SK-N-SH treated with all-trans-retinoic acid at 6 μM for 48 hours (cell line): ENCODE measurements around the gene CEP57L1.
"Not testable (repeated sequence)": the region's sequence is repeated elsewhere in the genome, so short reads cannot be mapped to it uniquely, and the experiment has no call there.

ENCODE experiments used
- ATAC-seq: fragments of 200-7000 bp; cut with Tn5 transposase; 3 replicates; pipeline ENCODE4 v1.9.1; 2020; ENCODE audit warnings: mild to moderate bottlenecking, moderate library complexity
- ARNTL ChIP-seq: fragments of 450-650 bp; formaldehyde crosslinking; IDR thresholded peaks from 2 replicates; pipeline ENCODE4 v1.5.0; 2020; ENCODE audit warnings: low read depth, mild to moderate bottlenecking, moderate library complexity, borderline replicate concordance
- BACH2 ChIP-seq: fragments of 250-450 bp; sonication (Bioruptor Pico); IDR thresholded peaks from 2 replicates; pipeline ENCODE4 v1.9.0; 2021; ENCODE audit warnings: mild to moderate bottlenecking, borderline replicate concordance
- PPARA ChIP-seq: fragments of 250-450 bp; sonication (Bioruptor Pico); IDR thresholded peaks from 2 replicates; pipeline ENCODE4 v1.5.0; 2020; ENCODE audit warnings: mild to moderate bottlenecking, borderline replicate concordance
- SNAI2 ChIP-seq: fragments of 250-450 bp; sonication (Bioruptor Pico); IDR thresholded peaks from 2 replicates; pipeline ENCODE4 v1.5.0; 2020; ENCODE audit warnings: mild to moderate bottlenecking, moderate library complexity
- TCF4 ChIP-seq: fragments of 250-450 bp; sonication (Bioruptor Pico); IDR thresholded peaks from 2 replicates; pipeline ENCODE4 v1.8.0; 2021; ENCODE audit warnings: mild to moderate bottlenecking, moderate library complexity, borderline replicate concordance
- TOX ChIP-seq: fragments of 250-450 bp; sonication (Bioruptor Pico); IDR thresholded peaks from 2 replicates; pipeline ENCODE4 v1.8.0; 2021; ENCODE audit warnings: mild to moderate bottlenecking, moderate library complexity, borderline replicate concordance
- ZC3H10 ChIP-seq: fragments of 250-450 bp; sonication (Bioruptor Pico); IDR thresholded peaks from 2 replicates; pipeline ENCODE4 v1.5.1; 2021; ENCODE audit warnings: mild to moderate bottlenecking, moderate library complexity
- ZFP3 ChIP-seq: fragments of 250-450 bp; sonication (Bioruptor Pico); IDR thresholded peaks from 2 replicates; pipeline ENCODE4 v1.5.0; 2020; ENCODE audit warnings: mild to moderate bottlenecking, moderate library complexity
- ZFP30 ChIP-seq: fragments of 450-650 bp; formaldehyde crosslinking; IDR thresholded peaks from 2 replicates; pipeline ENCODE4 v1.5.0; 2022; ENCODE audit warnings: mild to moderate bottlenecking, moderate library complexity
- ZNF565 ChIP-seq: fragments of 450-650 bp; formaldehyde crosslinking; conservative IDR thresholded peaks from 2 replicates; pipeline ENCODE4 v1.5.0; 2020; ENCODE audit warnings: low read depth, mild to moderate bottlenecking, moderate library complexity
- ZNF70 ChIP-seq: fragments of 450-650 bp; formaldehyde crosslinking; IDR thresholded peaks from 2 replicates; pipeline ENCODE4 v1.5.0; 2020; ENCODE audit warnings: mild to moderate bottlenecking, moderate library complexity
- ZNF8 ChIP-seq: fragments of 450-650 bp; formaldehyde crosslinking; IDR thresholded peaks from 2 replicates; pipeline ENCODE4 v1.5.0; 2020; ENCODE audit warnings: mild to moderate bottlenecking, moderate library complexity
- TF ChIP-seq, protein P1 (sequence below): fragments of 250-450 bp; sonication (Bioruptor Pico); IDR thresholded peaks from 2 replicates; pipeline ENCODE4 v1.5.1; 2020; ENCODE audit warnings: low read depth, mild to moderate bottlenecking, moderate library complexity
- TF ChIP-seq, protein P2 (sequence below): fragments of 250-450 bp; sonication (Bioruptor Pico); IDR thresholded peaks from 2 replicates; pipeline ENCODE4 v1.8.0; 2020; ENCODE audit warnings: mild to moderate bottlenecking, moderate library complexity, borderline replicate concordance
- TF ChIP-seq, protein P3 (sequence below): fragments of 250-450 bp; sonication (Bioruptor Pico); IDR thresholded peaks from 2 replicates; pipeline ENCODE4 v1.5.1; 2021; ENCODE audit warnings: mild to moderate bottlenecking, moderate library complexity
- TF ChIP-seq, protein P4 (sequence below): fragments of 250-450 bp; sonication (Bioruptor Pico); IDR thresholded peaks from 2 replicates; pipeline ENCODE4 v1.8.0; 2021; ENCODE audit warnings: low read depth, mild to moderate bottlenecking, moderate library complexity, borderline replicate concordance
- TF ChIP-seq, protein P5 (sequence below): fragments of 250-450 bp; sonication (Bioruptor Pico); IDR thresholded peaks from 2 replicates; pipeline ENCODE4 v1.5.0; 2020; ENCODE audit warnings: mild to moderate bottlenecking, moderate library complexity

The CEP57L1 gene

DNA sequence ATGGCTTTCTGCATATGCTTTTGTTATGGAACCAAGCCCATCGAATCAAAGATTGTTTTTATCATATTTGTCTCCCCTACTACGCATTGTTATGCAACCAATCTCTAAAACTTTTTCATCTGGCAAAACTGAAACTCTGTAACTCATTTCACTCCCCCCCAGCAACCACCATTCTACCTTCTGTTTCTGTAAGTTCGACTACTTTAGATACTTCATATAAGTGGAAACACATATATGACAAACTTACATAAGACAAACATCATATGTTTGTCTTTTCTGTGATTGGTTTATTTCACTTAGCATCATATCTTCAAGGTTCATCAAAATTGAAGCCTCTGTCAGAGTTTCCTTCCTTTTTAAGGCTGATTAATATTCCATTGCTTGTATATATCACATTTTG is 34.8 kb downstream of the CEP57L1 start:
- no peak for TF ChIP-seq ZFP30 (CRISPR knock-in tag)
- TF ChIP-seq TCF4 (CRISPR knock-in tag), result no peak
- TF ChIP-seq BACH2 (CRISPR knock-in tag), result no peak
- TF ChIP-seq, protein P1, sequence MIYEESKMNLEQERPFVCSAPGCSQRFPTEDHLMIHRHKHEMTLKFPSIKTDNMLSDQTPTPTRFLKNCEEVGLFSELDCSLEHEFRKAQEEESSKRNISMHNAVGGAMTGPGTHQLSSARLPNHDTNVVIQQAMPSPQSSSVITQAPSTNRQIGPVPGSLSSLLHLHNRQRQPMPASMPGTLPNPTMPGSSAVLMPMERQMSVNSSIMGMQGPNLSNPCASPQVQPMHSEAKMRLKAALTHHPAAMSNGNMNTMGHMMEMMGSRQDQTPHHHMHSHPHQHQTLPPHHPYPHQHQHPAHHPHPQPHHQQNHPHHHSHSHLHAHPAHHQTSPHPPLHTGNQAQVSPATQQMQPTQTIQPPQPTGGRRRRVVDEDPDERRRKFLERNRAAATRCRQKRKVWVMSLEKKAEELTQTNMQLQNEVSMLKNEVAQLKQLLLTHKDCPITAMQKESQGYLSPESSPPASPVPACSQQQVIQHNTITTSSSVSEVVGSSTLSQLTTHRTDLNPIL (CRISPR knock-in tag), result no peak
- TF ChIP-seq ARNTL (CRISPR knock-in tag), result no peak
- TF ChIP-seq, protein P2, sequence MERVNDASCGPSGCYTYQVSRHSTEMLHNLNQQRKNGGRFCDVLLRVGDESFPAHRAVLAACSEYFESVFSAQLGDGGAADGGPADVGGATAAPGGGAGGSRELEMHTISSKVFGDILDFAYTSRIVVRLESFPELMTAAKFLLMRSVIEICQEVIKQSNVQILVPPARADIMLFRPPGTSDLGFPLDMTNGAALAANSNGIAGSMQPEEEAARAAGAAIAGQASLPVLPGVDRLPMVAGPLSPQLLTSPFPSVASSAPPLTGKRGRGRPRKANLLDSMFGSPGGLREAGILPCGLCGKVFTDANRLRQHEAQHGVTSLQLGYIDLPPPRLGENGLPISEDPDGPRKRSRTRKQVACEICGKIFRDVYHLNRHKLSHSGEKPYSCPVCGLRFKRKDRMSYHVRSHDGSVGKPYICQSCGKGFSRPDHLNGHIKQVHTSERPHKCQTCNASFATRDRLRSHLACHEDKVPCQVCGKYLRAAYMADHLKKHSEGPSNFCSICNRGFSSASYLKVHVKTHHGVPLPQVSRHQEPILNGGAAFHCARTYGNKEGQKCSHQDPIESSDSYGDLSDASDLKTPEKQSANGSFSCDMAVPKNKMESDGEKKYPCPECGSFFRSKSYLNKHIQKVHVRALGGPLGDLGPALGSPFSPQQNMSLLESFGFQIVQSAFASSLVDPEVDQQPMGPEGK (CRISPR knock-in tag), result no peak
- no peak for TF ChIP-seq TOX
- TF ChIP-seq ZFP3 (CRISPR knock-in tag), result no peak
- no peak for TF ChIP-seq ZNF565 (CRISPR knock-in tag)
- TF ChIP-seq, protein P3, sequence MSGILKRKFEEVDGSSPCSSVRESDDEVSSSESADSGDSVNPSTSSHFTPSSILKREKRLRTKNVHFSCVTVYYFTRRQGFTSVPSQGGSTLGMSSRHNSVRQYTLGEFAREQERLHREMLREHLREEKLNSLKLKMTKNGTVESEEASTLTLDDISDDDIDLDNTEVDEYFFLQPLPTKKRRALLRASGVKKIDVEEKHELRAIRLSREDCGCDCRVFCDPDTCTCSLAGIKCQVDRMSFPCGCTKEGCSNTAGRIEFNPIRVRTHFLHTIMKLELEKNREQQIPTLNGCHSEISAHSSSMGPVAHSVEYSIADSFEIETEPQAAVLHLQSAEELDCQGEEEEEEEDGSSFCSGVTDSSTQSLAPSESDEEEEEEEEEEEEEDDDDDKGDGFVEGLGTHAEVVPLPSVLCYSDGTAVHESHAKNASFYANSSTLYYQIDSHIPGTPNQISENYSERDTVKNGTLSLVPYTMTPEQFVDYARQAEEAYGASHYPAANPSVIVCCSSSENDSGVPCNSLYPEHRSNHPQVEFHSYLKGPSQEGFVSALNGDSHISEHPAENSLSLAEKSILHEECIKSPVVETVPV, result no peak
- no peak for TF ChIP-seq ZNF70 (CRISPR knock-in tag)
- no peak for TF ChIP-seq ZNF8
- no peak for TF ChIP-seq SNAI2
- no peak for TF ChIP-seq ZC3H10 (CRISPR knock-in tag)
- TF ChIP-seq, protein P4, sequence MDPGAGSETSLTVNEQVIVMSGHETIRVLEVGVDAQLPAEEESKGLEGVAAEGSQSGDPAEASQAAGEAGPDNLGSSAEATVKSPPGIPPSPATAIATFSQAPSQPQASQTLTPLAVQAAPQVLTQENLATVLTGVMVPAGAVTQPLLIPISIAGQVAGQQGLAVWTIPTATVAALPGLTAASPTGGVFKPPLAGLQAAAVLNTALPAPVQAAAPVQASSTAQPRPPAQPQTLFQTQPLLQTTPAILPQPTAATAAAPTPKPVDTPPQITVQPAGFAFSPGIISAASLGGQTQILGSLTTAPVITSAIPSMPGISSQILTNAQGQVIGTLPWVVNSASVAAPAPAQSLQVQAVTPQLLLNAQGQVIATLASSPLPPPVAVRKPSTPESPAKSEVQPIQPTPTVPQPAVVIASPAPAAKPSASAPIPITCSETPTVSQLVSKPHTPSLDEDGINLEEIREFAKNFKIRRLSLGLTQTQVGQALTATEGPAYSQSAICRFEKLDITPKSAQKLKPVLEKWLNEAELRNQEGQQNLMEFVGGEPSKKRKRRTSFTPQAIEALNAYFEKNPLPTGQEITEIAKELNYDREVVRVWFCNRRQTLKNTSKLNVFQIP, result no peak
- TF ChIP-seq, protein P5, sequence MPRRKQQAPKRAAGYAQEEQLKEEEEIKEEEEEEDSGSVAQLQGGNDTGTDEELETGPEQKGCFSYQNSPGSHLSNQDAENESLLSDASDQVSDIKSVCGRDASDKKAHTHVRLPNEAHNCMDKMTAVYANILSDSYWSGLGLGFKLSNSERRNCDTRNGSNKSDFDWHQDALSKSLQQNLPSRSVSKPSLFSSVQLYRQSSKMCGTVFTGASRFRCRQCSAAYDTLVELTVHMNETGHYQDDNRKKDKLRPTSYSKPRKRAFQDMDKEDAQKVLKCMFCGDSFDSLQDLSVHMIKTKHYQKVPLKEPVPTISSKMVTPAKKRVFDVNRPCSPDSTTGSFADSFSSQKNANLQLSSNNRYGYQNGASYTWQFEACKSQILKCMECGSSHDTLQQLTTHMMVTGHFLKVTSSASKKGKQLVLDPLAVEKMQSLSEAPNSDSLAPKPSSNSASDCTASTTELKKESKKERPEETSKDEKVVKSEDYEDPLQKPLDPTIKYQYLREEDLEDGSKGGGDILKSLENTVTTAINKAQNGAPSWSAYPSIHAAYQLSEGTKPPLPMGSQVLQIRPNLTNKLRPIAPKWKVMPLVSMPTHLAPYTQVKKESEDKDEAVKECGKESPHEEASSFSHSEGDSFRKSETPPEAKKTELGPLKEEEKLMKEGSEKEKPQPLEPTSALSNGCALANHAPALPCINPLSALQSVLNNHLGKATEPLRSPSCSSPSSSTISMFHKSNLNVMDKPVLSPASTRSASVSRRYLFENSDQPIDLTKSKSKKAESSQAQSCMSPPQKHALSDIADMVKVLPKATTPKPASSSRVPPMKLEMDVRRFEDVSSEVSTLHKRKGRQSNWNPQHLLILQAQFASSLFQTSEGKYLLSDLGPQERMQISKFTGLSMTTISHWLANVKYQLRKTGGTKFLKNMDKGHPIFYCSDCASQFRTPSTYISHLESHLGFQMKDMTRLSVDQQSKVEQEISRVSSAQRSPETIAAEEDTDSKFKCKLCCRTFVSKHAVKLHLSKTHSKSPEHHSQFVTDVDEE (CRISPR knock-in tag), result no peak
- no peak for TF ChIP-seq PPARA (CRISPR knock-in tag)
- TF ChIP-seq, all 23 proteins: peak for 0
- ATAC-seq, result no peak

DNA sequence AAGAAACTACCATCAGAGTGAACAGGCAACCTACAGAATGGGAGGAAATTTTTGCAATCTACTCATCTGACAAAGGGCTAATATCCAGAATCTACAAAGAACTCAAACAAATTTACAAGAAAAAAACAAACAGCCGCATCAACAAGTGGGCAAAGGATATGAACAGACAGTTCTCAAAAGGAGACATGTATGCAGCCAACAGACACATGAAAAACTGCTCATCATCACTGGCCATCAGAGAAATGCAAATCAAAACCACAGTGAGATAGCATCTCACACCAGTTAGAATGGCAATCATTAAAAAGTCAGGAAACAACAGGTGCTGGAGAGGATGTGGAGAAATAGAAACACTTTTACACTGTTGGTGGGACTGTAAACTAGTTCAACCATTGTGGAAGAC is 40.3 kb downstream of the CEP57L1 start:
- not testable (repeated sequence) for ATAC-seq

DNA sequence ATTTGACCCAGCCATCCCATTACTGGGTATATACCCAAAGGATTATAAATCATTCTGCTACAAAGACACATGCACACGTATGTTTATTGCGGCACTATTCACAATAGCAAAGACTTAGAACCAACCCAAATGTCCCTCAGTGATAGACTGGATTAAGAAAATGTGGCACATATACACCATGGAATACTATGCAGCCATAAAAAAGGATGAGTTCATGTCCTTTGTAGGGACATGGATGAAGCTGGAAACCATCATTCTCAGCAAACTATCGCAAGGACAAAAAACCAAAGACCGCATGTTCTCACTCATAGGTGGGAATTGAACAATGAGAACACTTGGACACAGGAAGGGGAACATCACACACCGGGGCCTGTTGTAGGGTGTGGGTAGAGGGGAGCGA is 40.7 kb downstream of the CEP57L1 start:
- not testable (repeated sequence) for ATAC-seq

DNA sequence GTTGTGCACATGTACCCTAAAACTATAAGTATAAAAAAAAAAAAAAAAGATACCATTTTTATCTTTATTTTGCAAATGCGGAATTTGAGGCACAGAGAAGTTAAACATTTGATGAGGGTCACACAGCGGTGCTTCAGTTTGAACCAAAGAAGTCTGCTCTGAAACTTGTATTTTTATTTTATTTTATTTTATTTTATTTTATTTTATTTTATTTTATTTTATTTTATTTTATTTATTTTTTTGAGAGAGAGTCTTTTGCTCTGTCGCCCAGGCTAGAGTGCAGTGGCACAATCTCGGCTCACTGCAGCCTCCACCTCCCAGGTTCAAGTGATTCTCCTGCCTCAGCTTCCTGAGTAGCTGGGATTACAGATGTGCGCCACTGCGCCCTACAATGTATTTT is 41.2 kb downstream of the CEP57L1 start:
- not testable (repeated sequence) for ATAC-seq

DNA sequence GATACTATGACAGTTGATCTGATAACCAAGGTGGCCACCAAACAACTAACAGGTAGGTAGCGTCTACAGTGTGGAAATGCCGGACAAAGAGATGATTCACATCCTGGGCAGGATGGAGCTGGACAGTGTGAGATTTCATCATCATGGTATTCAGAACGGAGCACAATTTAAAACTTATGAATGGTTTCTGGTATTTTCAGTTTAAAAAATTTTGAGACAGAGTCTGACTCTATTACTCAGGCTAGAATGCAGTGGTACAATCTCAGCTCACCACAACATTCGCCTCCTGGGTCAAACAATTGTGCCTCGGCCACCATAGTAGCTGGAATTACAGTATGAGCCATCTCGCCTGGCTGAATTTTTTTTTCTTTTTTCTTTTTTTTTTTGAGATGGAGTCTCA is 43.8 kb downstream of the CEP57L1 start:
- ATAC-seq, result peak; percentile 39; the same call in 2 of the 3 replicates
- TF ChIP-seq ZC3H10 (CRISPR knock-in tag) (no peak), SNAI2 (no peak)
- TF ChIP-seq, protein P5 (CRISPR knock-in tag), result no peak
